Measurements from ENCODE around the gene NOTCH3.

NOTCH3 gene

GRCh38 chr19:15159251-15159650 is 41.5 kb downstream of the NOTCH3 start:
- no peak for DNase-seq

DNA sequence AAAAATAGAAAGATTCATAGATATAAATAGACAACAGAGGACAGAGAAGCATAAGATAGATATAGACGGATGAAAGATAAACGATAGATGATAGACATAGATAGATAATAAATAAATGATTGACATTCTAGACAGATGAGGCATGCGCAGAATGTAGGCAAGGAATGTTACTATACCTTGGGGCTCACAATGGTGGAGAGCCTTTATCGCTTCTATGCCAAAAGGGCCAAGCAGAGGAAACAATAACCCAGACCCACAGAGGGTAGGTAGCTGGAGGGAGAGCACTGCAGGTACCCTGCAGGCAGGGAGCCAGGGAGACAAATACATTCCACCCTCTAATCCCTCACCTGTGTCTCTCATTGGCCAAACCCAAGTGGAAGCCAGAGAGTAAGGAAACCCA is 44.4 kb downstream of the NOTCH3 start:
- no peak for DNase-seq

GRCh38 chr19:15155296-15155695 is 45.5 kb downstream of the NOTCH3 start:
- no peak for DNase-seq

- no peak for DNase-seq
These were observed 46.7 kb downstream of the NOTCH3 start for GRCh38 chr19:15154002-15154612.

DNA sequence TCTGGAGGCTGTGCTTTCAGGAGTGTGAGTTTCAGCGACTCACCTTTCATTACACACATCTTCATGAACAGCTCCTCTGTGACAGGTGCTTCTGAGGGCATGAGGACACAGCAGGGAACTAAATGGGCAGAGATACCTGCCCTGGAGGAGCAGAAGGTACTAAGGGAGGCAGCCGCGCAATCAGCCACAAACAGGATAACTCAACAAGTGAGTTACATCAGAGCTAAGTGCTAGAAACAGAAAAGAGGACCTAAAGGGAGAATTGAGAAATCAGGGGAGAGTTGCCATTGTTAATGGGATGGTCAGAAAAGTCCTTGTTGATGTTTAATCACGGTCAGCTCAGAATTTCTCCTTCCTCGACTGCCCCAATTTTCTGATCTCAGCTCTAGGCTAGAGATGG is 51.1 kb downstream of the NOTCH3 start:
- no peak for DNase-seq

- no peak for DNase-seq
These were observed 53.7 kb downstream of the NOTCH3 start for GRCh38 chr19:15147090-15147489.

DNA sequence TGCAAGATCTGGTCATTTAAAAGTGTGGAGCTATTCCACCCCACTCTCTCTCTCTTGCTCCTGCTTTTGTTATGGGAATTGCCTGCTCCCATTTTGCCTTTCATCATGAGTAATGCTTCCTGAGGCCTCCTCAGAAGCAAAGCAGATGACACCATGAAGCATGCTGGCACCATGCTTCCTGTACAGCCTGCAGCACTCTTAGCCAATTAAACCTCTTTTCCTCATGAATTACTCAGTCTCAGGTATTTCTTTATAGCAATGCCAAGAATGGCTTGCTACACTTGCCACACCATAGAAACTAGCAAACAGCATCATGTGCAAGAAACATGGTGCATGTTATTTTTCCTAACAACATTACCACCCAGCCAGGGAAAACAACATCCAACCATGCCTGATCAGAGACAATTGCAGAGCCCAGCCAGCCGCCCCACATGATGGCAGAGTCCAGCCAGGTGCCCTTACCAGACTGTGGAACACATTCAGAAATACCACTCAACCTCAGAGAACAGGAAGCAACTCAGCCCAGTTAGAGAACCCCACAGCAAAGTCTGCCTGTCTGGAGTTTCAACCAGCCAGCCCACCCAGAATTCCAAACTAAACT is 56.6 kb downstream of the NOTCH3 start:
- DNase-seq: no peak

- DNase-seq: no peak
These were observed 58.5 kb downstream of the NOTCH3 start for GRCh38 chr19:15142313-15142712.

GRCh38 chr19:15141143-15141542 is 59.7 kb downstream of the NOTCH3 start:
- no peak for DNase-seq

- no peak for DNase-seq
These were observed 62.4 kb downstream of the NOTCH3 start for GRCh38 chr19:15138427-15138826.

- no peak for DNase-seq
These were observed 63.0 kb downstream of the NOTCH3 start for GRCh38 chr19:15137777-15138176.

GRCh38 chr19:15136234-15136954 is 64.4 kb downstream of the NOTCH3 start:
- no peak for DNase-seq

DNA sequence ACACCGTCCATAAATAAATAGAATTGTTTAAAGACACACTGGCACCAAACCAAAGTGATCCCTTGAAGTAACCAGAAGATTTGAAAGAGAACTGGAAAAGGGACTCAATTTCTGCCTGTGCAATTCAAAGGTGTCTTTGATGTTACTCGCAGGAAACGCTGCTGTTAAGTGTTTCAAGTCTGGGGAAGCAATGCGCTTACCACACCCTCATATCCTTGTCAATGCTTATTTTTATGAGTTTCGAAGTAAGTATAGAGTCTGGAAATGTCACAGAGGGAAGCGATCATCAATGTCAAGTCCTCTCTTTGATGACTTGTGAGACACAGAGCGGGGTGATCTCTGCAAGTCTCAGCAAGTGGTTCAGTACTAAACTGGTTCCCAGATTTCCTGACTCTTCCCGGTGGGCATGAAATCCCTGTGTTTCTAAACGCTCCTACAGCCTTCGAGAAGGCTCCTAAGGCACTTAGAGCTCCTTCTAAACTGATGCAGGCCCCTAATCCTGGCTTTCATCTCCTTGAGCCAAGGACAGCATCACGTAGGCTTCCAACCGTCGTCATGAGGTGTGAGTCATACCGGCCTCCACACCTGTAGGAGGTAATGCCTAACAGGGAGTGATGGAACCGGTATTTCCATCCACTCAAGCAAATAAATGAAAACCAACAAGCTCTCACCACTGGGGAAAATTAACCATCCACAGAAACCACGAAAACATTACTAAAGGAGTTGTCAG is 70.8 kb downstream of the NOTCH3 start:
- DNase-seq: no peak

GRCh38 chr19:15128162-15128770 is 72.5 kb downstream of the NOTCH3 start:
- DNase-seq: no peak

- no peak for DNase-seq
These were observed 74.5 kb downstream of the NOTCH3 start for GRCh38 chr19:15126131-15126910.

DNA sequence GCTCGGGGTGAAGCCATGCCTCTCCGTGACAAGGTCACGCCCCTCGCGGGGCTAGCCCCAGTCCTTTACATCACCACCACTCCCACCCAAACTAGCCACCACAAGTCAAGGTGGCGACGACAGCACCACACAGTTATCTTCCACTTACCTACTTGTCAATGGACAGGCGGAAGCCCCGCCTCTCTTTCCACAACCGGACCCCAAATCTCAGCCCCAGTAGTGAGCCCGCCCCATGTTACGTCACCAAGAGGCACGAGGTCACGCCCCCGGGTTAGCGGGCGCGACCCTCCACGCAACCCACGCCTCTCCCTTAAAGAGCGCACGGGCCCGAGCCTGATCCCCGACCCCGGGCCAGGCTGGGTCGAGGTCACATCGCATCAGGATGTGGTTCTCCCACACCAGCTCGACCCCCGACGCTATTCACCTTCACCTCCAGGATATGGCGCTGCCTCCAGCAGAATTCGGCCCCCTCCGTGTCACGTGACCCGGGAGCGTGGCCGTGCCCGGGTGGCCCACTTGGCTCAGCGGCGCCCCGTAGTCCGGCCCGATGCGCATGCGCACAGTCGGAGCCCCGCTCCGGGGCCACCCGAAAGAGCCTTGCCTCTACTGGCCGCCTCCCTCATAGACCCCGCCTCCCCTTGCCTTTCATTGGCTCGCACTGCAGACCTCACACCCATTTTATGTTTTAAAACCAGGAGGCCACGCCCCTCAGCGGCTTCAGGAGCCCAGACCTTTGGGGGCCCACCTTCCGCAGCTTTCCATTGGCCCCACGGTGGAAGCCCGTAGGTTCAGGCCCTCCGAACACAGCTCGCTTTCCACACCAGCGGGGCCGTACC is 75.3 kb downstream of the NOTCH3 start:
- peak; percentile 99 for DNase-seq

DNA sequence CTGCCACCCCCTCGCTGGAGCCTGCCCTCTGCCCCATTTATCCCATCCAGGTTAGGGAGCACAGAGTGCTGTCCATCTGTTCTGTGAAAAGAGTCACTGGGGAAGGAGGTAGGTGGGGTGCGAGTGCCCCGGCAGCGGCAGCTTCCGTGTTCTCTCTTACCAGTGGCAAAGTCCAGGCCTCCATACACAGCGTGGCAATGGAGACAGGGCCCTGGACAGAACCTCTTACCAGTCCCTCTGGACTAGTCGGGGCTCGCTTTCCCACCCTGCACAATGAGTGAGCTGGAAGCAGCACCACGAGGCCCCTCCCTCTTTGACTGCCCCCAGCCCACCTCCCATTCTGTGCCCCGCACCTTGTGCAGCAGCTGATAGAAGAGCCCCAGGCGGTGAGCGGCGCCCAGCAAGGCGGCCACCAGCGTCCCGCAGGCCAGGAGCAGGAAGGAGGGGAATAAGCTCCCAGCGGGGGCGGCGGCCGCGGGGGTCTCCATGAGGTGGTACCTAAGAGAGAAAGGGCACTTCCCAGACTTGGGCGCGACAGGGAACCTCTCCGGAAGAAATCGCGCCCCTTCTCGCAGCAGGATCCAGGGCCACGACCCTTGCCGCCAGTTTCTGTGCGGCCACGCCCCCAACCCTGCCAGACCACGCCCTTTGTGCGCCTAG is 76.1 kb downstream of the NOTCH3 start:
- peak; percentile 30 for DNase-seq

- peak; percentile 74 for DNase-seq
These were observed 76.9 kb downstream of the NOTCH3 start for GRCh38 chr19:15123900-15124299.

GRCh38 chr19:15123031-15123890 is 77.5 kb downstream of the NOTCH3 start:
- DNase-seq: no peak
